HCT116 (cell line): ENCODE measurements around the gene DYNLT4. TPM values are rescaled to one million over a fixed set of nuclear protein-coding genes. Genes with fewer than 3 reads are reported as not detected.

ENCODE experiments used
- ATAC-seq: fragments of 200-7000 bp; cut with Tn5 transposase; 2 replicates; pipeline ENCODE4 v1.9.1; 2020; ENCODE audit warnings: mild to moderate bottlenecking, moderate library complexity
- BruUV-seq: library from RNA; stranded (reverse); fragments of 400-500 nt; replicated peaks from 2 replicates; lab custom pipeline; 2021; lab: Mats Ljungman, UMichigan
- CTCF ChIA-PET: fragments of 300-600 bp; sonication (Branson Sonifier 250); formaldehyde crosslinking; loops from one replicate; lab custom pipeline; 2021; ENCODE audit warnings: antibody characterized with exemption; lab: Charles Lee
- POLR2A ChIA-PET: fragments of 300-600, 350-600 bp; sonication (Branson Sonifier 250); formaldehyde crosslinking; loops from one replicate; lab custom pipeline; 2021; ENCODE audit warnings: antibody characterized with exemption; lab: Charles Lee
- RAD21 ChIA-PET, 2 experiments: fragments of 300-600 bp; sonication (Branson Sonifier 250); formaldehyde crosslinking; loops; one replicate each; lab custom pipeline; 2023; ENCODE audit warnings: low total read pairs in 2 of 2; ENCODE audit not compliant: uncharacterized antibody in 2 of 2, unreplicated experiment in 2 of 2, low non-redundant PET in 1 of 2; lab: Charles Lee
- DNase-seq: peaks from one replicate; pipeline ENCODE4 v3.0.0-alpha.2; 2010; ENCODE audit warnings: low read depth, low spot score
- H2AFZ ChIP-seq: fragments of 200-600 bp; shearing (Covaris generic), sonication (generic); 2 replicates; pipeline ENCODE4 v1.6.1; 2017; ENCODE audit warnings: low read depth, mixed run types, mixed read lengths, antibody characterized with exemption, low read length; ENCODE audit not compliant: poor library complexity, severe bottlenecking
- H3K27ac ChIP-seq: 2 replicates; pipeline ENCODE4 v1.5.1; 2012; ENCODE audit warnings: low read depth, low read length
- H3K27me3 ChIP-seq: fragments of 200-600 bp; sonication (generic); 2 replicates; pipeline ENCODE4 v1.6.1; 2016; ENCODE audit warnings: mixed run types, low read length, mixed read lengths; ENCODE audit not compliant: insufficient read depth
- H3K36me3 ChIP-seq, 2 experiments: fragments of 200-500 bp in 1 of 2; fragments of 200-600 bp in 1 of 2; sonication (Bioruptor generic) in 1 of 2; sonication (generic) in 1 of 2; 2 replicates each; pipeline versions ENCODE4 v1.5.1 to v1.6.1; 2014 to 2016; ENCODE audit warnings: low read length in 2 of 2, inconsistent platforms in 1 of 2, mixed read lengths in 1 of 2, mixed run types in 1 of 2; ENCODE audit not compliant: insufficient read depth in 2 of 2, control insufficient read depth in 1 of 2
- H3K4me1 ChIP-seq, 2 experiments: fragments of 200-600 bp in 1 of 2; sonication (generic) in 1 of 2; 2 replicates each; pipeline versions ENCODE4 v1.5.1 to v1.6.1; 2012 to 2017; ENCODE audit warnings: low read length in 2 of 2, inconsistent platforms in 1 of 2, mild to moderate bottlenecking in 1 of 2, mixed read lengths in 1 of 2, mixed run types in 1 of 2, moderate library complexity in 1 of 2; ENCODE audit not compliant: insufficient read depth in 2 of 2, control insufficient read depth in 1 of 2
- H3K4me2 ChIP-seq: fragments of 200-600 bp; sonication (generic); 2 replicates; pipeline ENCODE4 v1.6.1; 2017; ENCODE audit warnings: mixed run types, low read length, mixed read lengths
- H3K4me3 ChIP-seq, 2 experiments: fragments of 200-600 bp in 1 of 2; sonication (generic) in 1 of 2; replicated peaks in 1 of 2; 2 replicates each; pipeline ENCODE4 v1.5.1; 2011 to 2016; ENCODE audit warnings: low read length in 2 of 2, control low read depth in 1 of 2, low read depth in 1 of 2, mild to moderate bottlenecking in 1 of 2, mixed read lengths in 1 of 2, mixed run types in 1 of 2
- H3K79me2 ChIP-seq: fragments of 200-600 bp; sonication (generic); 2 replicates; pipeline ENCODE4 v1.6.1; 2017; ENCODE audit warnings: mild to moderate bottlenecking, mixed run types, low read length, moderate library complexity, mixed read lengths; ENCODE audit not compliant: insufficient read depth
- H3K9ac ChIP-seq: fragments of 200-600 bp; sonication (generic); 2 replicates; pipeline ENCODE4 v1.6.1; 2016; ENCODE audit warnings: low read length, mixed read lengths
- H3K9me2 ChIP-seq: fragments of 200-600 bp; sonication (generic), shearing (Covaris generic); 2 replicates; pipeline ENCODE4 v1.6.1; 2017; ENCODE audit warnings: mixed run types, mild to moderate bottlenecking, moderate library complexity; ENCODE audit not compliant: insufficient read depth
- H3K9me3 ChIP-seq, 2 experiments: fragments of 200-500 bp in 1 of 2; fragments of 200-600 bp in 1 of 2; sonication (Bioruptor generic) in 1 of 2; sonication (generic) in 1 of 2; 2 replicates each; pipeline ENCODE4 v1.6.1; 2014 to 2017; ENCODE audit warnings: low read length in 2 of 2, mixed read lengths in 2 of 2, inconsistent platforms in 1 of 2, low read depth in 1 of 2, mild to moderate bottlenecking in 1 of 2, mixed run types in 1 of 2, moderate library complexity in 1 of 2; ENCODE audit not compliant: control insufficient read depth in 1 of 2, insufficient read depth in 1 of 2
- H4K20me1 ChIP-seq: fragments of 200-600 bp; sonication (generic), shearing (Covaris generic); 2 replicates; pipeline ENCODE4 v1.6.1; 2017; ENCODE audit warnings: mixed run types, mild to moderate bottlenecking, moderate library complexity; ENCODE audit not compliant: insufficient read depth
- EZH2 ChIP-seq: fragments of 200-600 bp; sonication (generic); IDR thresholded peaks from 2 replicates; pipeline ENCODE4 v1.6.1; 2017; ENCODE audit warnings: antibody characterized with exemption, mixed run types
- EZH2phosphoT487 ChIP-seq: fragments of 200-600 bp; IDR thresholded peaks from 2 replicates; pipeline ENCODE4 v1.6.1; 2018; ENCODE audit warnings: antibody characterized with exemption, borderline replicate concordance
- JUND ChIP-seq: IDR thresholded peaks from 2 replicates; pipeline ENCODE4 v1.6.1; 2012
- POLR2A ChIP-seq: IDR thresholded peaks from 2 replicates; pipeline ENCODE4 v1.7.0; 2011; ENCODE audit warnings: borderline replicate concordance; ENCODE audit not compliant: insufficient read depth, insufficient read length; ENCODE audit errors: extremely low read depth
- POLR2AphosphoS5 ChIP-seq: IDR thresholded peaks from 2 replicates; pipeline ENCODE4 v1.6.1; 2011; ENCODE audit warnings: mild to moderate bottlenecking, low read depth, low read length, moderate library complexity
- RAD21 ChIP-seq: IDR thresholded peaks from 2 replicates; pipeline ENCODE4 v1.6.1; 2012; ENCODE audit warnings: low read depth, mild to moderate bottlenecking
- SIN3A ChIP-seq: IDR thresholded peaks from 2 replicates; pipeline ENCODE4 v1.6.1; 2012; ENCODE audit warnings: low read depth
- ZFX ChIP-seq: fragments of 450-650 bp; IDR thresholded peaks from 2 replicates; pipeline ENCODE4 v1.6.1; 2017
- ZNF274 ChIP-seq: fragments of 200-500 bp; sonication (Bioruptor generic); IDR thresholded peaks from 2 replicates; pipeline ENCODE4 v1.6.1; 2014; ENCODE audit warnings: mild to moderate bottlenecking, low read depth, low read length, inconsistent platforms
- intact Hi-C: fragments of 100-400 bp; cut with micrococcal nuclease; formaldehyde crosslinking; loops from 2 replicates; pipeline ENCODE4 v1.10.0; 2022
- total RNA-seq: library from RNA; stranded (reverse); gene quantifications from one replicate; pipeline ENCODE4 v1.2.1, GENCODE V29; 2021; ENCODE audit not compliant: unreplicated experiment

Gene DYNLT4
- total RNA-seq, 1 experiment from 2014 or later: 0.96 TPM

- no peak for TF ChIP-seq JUND
- no peak for TF ChIP-seq ZFX
- no peak for TF ChIP-seq POLR2AphosphoS5
- no peak for TF ChIP-seq RAD21
- no peak for TF ChIP-seq ZNF274
- no peak for TF ChIP-seq SIN3A
- no peak for TF ChIP-seq POLR2A
- no peak for TF ChIP-seq EZH2
- TF ChIP-seq EZH2phosphoT487: no peak
- intact Hi-C loops: loop anchor here (2.0 to 5.0 kb wide), 3 partner anchors 218 to 699 kb away; partner anchors contain the start of genes HECTD3 and TESK2
- DNase-seq: no peak
- Histone ChIP-seq H3K4me1 (peaks cover 14 to 31% of the 10 kb centered on the region in 2 experiments; a peak in 3 of 4 replicates), H3K27ac (peak overlapping the region; percentile 58), H3K4me2 (peak overlapping the region; percentile 69), H2AFZ (no peak overlapping the region), H3K9me2 (no peaks in the 10 kb centered on the region), H3K27me3 (no peaks in the 10 kb centered on the region), H3K9me3 (no peaks in the 10 kb centered on the region), H3K9ac (peak overlapping the region; percentile 42), H3K36me3 (no peaks in the 10 kb centered on the region), H3K79me2 (no peaks in the 10 kb centered on the region), H3K4me3 (peak overlapping the region in 1 of 2 experiments; percentile 8; a peak in 1 of 4 replicates), H4K20me1 (no peaks in the 10 kb centered on the region)
- ATAC-seq: no peak
- BruUV-seq: TSS peak; percentile 92
- ChIA-PET RAD21 (interaction anchor here (0.7 to 1.3 kb wide), 4 partner anchors 12 to 219 kb away, joined by 3 to 4 read pairs (median 4); partner anchors contain the start of gene UROD (in 1 of the 2)), POLR2A (interaction anchor here (0.7 to 2.9 kb wide), 13 partner anchors 10 to 219 kb away, joined by 3 to 51 read pairs (median 6); partner anchors contain the start of genes BTBD19, DYNLT4, HECTD3 and RNU5D-1), CTCF (interaction anchor here (1.0 to 2.2 kb wide), 5 partner anchors 12 to 510 kb away, joined by 4 to 16 read pairs (median 6); partner anchors contain the start of genes BTBD19, HECTD3, RNU5D-1 and UROD)
Observed at GRCh38 chr1:44792736-44793502, 14.2 kb downstream of the DYNLT4 start.
